GM19438 (cell line): ENCODE measurements around the gene BRD1.
"Not testable (repeated sequence)": the region's sequence is repeated elsewhere in the genome, so short reads cannot be mapped to it uniquely, and the experiment has no call there.

Source experiments
- ATAC-seq: cut with Tn5 transposase; IDR thresholded peaks from one replicate; pipeline ENCODE4 v1.9.1; 2021; ENCODE audit warnings: low read depth; ENCODE audit not compliant: unreplicated experiment

BRD1 gene

DNA sequence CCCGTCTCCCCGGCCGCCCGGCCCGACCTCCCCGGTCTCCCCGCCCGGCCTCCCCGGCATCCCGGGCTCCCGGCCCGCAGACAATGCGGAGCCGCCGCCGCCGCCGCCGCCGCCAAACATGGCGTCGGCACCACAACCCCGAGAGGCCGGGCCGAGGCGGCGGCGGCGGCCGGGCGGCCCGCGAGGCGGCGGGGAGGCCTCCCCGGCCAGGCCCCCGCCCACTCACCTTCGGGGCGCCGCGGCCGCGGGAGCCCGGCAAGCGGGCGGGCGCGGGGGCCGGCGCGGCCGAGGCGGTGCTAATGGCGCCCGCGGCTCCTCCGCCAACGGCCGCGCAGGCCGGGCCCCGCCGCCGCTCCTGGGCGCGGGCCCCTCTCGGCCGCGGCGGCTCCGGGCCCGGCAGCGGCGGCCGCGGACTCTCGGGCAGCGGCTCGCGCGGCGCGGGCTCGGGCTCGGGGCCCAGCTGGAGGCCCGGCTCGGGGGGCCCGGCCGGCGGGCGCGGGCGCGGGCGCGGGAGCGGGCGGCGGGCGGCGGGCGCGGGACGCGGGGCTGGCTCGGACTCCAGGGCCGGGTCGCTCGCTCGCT, 311 bp downstream of the BRD1 start:
- no peak for ATAC-seq

DNA sequence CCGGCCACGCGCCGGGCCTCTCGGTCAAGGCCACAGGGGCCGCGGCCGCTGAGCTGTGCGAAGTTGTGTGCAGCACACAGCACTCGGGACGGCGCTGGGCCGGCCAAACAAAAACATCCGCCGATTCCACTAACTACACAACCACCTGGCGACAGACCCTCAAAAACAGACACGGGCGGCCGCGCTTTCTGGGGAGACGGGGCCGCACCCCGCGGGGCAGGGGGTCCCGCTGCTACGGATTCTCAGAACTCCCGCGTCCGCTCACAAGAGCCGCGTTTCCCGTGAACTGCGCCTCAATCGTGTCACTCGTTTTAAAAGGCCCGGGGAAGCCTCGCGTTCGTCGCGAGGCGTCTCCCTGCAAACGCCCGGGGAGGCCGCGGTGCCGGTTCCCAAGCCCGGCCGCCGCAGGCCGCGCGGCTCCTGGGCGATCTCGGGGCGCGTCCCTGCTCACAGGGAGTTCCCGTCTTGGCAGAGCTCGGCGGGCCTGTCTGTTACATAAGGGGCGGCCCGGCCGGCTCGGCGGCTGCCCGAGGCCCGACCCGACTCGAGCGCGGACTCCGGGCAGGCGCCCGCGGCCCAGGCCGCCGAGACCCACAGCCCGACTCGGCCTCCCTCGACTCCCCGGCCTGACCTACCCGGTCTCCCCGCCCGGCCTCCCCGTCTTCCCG, 936 bp downstream of the BRD1 start:
- ATAC-seq, result no peak

DNA sequence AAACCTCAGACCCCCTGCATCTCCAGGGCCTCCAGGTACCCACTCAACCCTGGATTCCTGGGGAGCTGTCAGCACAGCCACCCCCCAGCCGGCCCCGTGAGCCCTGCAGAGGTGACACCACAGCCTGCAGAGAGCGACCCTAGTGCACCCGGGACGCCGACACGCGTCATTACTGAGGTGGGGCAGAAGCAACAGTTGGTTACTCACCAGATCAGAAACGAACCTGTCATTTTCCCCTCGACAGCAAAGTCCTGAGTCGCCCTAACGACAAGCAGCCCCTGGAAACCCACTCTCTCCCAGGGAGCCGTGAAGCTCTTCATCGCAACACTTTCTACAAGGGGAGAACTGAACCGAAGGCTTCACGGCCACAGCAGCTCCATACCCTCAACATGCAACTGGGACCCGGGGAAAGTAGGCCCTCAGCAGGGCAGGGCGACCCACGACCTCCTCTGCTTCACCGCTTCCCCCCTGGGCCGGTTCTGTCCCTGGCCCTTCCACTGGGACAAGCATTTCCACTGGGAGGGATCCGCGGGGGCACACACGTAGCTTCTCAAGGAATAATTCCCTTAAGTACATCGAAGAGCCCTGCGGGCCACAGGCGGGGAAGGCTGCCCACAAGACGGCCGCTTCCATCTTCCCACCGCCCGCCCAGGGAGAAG, 1.6 kb downstream of the BRD1 start:
- ATAC-seq, result no peak

DNA sequence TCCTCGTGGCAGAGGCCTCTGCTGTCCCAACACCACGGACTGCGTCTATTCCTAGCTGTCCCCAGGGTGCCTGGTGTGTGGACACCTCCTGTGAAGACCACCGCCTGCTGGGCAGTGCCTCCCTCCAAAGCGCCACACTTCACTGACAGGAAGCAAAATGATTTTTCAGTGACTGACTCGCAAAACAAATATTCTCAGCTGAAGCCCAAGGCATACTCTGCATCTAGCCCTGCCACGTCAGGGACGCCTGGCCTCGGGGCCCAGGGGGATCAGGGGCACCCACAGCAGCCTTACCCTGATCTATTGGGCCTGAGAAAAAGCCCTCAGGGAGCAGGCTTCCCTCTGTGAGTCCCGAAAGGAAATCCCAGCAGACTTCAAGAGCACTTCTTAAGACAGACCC, 2.2 kb downstream of the BRD1 start:
- ATAC-seq, result no peak

DNA sequence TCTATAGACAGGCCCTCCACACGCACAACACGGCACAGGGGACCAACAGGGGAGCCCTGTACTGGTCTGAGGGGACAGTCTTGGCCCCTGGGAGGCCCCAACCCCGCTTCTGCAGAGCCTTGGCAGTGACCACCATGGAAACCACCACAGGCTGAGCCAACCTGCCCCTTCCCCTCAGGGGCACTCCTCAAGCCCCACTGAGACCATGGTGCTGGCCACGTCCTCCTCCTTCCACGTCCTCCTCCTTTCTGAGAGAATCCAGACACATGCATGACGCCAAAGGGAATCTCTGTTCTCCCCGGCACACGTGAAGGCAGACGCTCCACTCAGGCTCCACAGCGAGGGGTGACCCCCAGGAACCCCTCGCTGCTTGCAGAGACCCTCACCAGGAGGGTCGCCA, 2.7 kb downstream of the BRD1 start:
- no peak for ATAC-seq

DNA sequence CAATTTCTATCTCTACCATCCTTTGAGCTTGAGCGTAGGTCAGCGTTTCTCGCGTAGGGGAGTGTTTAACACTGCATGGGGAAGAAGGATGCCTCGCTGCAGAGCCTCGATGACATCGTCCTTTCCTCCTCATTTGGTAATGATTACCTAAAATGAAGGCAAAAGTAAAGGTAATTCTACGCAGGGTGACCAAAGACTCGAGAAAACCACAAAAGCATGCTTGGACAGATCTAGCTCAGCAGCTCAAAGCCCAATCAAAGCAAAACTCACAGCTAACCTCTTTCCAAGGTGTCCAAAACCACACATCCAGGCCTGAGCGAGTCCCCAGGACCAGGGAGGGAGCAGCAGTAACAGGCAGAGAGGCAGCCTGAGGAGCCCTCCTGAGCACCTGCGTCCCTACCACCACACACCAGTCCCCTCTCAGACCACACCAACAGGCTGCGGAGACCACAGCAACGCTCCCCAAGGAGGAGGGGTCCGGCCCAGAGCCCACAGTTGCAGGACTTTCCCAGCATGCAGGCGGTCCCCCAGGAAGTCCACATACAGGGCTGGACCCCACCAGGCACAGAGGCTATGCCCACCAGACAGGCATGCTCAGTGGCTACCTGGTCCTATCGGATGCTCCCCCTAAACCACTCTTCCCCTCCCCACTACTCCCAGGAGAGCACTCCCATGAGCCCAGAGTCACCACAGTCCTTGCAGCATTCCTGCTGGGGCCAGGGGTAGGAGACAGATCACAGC, 3.3 kb downstream of the BRD1 start:
- no peak for ATAC-seq

DNA sequence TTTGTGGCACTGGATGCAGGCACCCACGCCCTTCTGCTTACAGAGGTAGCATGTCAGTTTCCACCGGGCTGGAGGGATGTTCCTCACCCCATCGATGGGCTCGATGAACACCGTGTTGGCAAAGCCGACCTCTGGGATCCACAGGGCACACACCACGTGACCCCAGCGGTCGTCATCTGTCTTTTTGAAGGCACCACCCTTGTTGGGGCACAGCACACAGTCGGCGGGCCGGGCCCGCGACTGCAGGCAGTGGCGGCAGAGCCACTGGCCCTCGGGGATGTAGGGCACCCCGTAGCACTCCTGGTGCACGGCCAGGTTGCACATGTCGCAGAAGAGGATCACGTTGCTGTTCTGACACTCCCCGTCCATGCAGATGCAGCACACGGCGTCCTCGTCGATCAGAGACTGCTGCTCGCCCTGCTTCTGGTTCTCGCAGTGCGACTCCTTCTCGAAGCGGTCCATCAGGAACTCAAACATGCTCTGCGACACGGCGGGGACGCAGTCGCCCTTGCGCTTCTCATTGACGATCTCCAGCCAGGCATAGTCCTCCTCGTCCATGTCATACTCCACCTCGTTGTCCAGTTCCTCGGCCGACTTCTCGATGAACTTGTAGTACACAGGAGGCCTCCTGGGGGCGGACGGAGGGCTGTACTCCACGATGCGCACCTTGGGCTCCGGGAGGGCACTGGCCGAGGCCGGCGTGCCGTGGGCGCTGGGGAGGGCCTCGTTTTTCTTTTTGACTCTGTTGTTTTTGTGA, 4.2 kb downstream of the BRD1 start:
- no peak for ATAC-seq

DNA sequence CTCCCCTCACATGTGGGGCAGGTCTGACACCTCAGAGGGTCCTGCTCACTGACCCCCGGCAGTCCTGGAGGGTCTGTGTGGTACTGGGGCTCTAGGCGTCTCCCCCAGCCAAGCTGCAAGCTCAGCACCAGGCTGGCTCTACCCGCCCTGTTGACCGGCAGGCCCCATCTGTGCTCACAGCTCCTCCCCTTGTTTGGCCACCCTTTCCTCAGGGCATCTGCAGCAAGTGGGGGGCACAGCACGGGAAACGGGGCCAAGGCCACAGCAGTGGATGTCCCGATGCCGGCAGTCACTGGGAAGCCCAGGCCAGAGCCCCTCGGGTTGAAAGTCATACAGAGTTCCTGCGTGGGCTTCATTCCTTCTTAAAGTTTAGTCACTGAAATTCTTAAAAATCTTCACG, 5.9 kb downstream of the BRD1 start:
- ATAC-seq, result not testable (repeated sequence)

DNA sequence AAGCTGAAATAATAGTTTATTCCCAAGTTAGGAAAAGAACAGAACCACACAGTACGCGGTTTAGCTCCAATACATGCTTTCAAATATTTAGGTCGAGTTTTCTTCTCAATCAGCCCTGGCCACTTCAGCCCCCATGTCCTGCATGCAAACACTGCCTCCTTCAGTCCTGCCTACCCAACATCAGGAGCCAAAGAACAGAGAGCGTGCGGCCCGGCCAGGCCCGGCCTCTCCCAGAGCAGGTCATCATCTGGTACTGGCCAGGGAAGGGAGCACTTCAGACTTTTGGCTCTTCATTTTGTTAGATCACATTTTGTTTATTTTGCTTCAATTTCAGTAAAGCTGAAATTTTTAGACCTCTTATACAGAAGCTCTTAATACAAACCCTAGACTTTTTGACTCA, 6.7 kb downstream of the BRD1 start:
- ATAC-seq, result no peak

DNA sequence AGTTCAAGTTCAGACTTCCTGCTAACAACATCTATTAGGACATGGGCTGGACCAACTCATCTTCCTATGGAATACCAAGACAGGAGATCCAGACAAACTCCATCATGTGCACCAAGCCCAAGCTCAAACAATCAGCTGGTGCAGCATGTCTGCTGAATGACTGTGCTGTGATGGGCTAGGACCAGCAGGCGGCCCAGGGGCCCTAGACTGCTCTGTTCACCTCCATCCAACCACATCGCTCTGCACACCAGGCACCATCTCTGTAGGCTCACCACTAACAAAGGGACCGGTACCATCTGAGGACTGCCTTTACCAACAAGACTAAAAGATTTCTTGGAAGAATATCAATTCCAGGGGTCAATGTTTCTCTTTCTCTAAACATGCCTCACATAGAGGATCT, 10.3 kb downstream of the BRD1 start:
- ATAC-seq, result no peak

DNA sequence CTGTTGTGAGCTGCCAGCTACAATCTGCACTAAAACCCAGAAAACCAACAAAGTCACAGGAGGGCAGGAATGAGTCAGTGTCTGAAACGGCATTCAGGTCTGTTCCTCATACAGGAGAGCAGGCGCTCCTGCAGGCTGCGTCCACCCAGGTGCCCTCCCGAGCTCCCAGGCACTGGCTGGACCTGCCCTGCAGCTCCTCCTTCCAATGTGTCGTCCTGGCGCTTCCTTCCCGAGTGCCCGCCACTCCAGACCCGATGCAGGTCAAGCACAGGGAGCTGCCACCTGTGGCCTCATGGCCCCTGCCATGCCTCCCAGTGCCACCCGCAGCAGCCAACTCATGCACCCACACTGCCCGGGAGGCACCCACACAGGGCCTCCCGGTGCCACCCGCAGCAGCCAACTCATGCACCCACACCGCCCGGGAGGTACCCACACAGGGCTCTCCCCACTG, 12.0 kb downstream of the BRD1 start:
- ATAC-seq, result no peak

DNA sequence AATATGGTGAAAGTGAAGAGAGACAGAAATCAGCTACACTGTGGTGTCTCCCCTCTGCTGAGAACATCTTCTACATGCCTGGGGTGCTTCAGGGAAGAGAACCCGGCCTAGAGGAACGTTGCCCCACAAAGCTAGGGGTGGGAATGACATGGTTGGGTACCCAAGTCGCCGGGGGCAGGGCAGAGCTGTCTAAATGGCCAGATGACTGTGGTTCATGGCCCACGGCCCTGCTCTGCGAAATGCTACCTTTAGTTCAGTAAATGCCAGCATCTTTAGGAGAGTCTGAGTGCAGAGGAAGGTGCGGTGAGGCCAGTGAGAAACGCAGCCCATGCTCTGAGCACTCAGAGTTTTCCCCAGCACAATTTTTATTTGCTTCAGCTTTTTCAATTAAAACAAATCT, 12.8 kb downstream of the BRD1 start:
- ATAC-seq, result no peak

DNA sequence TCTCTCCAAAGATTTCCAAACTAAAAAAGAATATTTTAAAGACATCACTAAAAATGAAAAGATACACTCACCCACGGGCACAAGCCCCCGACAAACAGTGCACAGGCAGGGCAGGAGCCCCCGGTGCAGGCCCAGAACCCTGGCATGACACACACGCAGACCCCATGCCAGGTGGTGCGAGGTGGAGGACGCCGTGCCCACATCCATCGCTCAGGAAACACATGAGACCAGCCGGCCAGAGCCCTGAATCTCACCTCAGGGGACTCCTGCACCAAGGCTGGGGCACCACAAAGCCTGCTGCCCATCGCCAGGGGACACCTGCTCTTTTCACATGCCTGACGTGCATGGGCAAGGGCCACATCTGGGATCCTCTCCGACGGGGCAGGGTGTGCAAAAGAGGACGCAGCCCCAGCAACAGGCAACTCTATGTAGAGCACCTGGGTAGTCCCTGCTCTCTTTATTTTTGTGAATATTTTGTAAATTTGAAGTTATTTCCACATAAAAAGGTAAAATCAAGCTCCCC, 13.4 kb downstream of the BRD1 start:
- no peak for ATAC-seq

DNA sequence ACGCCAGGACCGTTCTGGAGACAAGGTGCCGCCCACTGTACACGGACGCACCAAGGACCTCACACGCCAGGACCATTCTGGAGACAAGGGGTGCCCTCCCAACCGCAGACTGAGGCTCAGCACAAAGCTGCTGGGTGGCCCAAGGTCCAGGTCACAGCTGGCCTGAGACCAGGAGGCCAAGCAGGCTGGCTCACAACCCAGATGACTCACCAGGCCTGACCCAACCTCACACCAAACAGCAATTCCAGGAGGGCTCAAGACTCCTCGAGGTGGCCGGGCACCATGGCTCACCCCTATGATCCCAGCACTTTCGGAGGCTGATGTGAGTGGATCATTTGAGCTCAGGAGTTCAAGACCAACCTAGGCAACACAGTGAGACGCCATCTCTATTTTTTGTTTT, 14.8 kb downstream of the BRD1 start:
- ATAC-seq, result no peak

DNA sequence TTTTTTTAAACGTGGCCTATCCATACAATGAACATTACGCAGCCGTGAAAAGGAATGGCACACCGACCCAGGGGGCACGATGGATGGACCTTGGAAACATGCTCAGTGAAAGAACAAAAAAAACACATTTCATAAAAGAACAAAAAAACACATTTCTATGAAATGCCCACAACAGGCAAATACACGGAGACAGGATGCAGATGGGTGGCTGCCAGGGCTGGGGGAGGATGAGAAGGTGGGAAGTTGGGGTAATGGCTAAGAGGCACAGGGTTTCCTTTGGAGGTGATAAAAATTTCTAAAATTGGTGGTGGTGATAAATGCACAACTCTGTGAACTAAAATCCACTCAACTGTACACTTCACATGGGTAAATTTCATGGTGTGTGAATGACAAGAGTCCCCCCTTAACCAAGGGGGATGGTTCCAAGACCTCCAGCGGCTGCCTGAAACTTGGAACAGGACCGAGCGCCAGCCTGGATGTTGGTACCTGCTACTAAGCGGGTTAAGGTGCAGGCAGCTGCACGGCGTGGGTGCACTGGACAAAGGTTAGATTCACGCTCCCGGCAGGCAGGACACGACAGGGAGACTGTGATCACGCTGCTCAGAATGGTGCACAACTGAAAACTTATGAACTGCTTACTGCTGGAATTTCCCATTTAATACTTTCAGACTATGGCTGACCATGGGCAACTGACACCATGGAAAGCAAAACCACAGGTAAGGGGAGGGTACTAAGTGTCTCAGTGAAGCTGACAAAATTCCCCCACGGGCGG, 16.5 kb downstream of the BRD1 start:
- ATAC-seq, result no peak

DNA sequence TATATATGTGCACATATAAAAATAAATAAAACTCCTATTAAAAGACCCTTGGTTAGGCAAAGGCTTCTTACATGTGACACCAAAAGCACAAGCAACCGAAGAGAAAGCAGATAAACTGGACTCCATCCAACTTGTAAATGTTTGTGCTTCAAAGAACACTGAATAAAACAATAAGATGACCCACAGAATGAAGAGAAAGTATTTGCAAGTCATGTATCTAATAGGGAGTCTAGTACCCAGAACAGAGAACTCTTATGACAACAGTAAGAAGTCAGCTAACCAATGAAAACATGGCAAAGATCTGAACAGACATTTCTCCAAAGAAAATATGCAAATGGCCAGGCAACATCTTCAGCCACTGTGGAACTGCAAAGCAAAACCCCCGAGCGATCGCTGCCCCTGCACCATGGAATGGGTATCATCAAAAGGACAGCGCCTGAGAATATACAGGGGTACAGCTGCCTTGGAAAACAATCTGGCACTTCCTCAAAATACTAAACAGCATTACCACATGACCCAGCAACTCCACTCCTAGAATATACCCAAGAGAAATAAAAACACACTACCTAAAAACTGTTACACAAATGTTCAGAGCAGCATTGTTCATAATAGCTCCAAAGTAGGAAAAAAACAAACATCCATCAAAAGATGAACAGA, 17.2 kb downstream of the BRD1 start:
- no peak for ATAC-seq

DNA sequence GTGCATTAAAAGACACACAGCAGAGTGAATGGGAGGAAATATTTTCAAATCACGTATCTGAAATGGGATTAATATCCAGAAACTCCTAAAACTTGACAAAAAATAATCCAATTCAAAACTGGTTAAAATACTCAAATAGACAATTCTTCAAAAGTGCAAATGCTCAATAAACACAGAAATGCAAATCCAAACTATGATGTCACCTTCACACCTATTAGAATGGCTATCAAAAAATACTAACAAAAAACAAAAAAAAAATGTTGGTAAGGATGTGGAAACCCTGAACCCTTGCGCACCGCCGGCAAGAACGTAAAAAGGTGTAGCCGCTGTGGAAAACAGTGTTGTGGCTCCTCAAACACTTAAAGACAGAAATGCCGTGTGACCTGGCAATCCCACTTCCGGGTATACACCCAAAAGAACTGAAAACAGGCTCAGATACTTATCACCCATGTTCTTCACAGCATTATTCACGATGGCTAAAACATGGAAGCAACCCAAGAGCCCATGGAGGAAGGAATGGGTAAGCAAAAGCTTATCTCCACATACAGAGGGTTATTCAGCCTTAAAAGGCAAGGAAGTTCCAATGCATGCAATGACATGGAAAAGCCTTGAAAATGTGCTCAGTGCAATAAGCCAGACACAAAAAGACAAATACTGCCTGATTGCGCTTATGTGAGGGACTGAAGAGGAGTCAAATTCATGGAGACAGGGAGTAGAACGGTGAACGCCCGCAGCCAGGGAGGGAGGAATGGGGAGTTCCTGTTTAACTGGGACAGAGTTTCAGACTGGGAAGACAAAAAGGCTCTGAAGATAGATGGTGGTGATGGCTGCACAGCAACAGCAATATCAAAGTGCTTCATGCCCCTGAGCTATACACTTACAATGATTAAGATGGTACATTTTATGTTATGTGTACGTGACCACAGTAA, 19.6 kb downstream of the BRD1 start:
- no peak for ATAC-seq

DNA sequence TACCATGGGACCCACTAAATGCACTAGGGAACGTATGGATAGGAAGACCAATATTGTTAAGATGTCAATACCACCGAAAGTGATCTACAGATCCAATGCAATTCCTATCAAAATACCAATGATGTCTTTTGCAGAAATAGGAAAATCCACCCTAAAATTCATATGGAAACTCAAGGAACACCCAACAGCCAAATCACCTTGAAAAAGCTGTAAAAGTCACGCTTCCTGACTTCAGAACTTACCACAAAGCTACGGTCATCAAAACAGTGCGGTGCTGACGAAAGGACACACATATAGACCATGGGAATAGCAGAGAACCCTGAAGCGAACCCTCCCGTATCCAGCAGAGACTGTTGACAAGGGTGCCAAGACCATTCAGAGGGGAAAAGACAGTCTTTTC, 20.5 kb downstream of the BRD1 start:
- no peak for ATAC-seq
